Measurements from ENCODE around the gene CACYBP.

CACYBP gene

GRCh38 chr1:174965362-174966007, 34.3 kb upstream of the CACYBP start:
- no peaks in the 10 kb centered on the region for H3K9me3 ChIP-seq (replicated peaks; ENCODE audit: insufficient read depth, low read length)
- H3K27me3 ChIP-seq (replicated peaks; ENCODE audit: insufficient read depth, low read length) = no peaks in the 10 kb centered on the region
- no peaks in the 10 kb centered on the region for H3K79me2 ChIP-seq (ENCODE audit: low read length)
- no peaks in the 10 kb centered on the region for H3K9me2 ChIP-seq (replicated peaks; ENCODE audit: insufficient read depth, low read length)
- peak; percentile 19 for DNase-seq
- H3K27ac ChIP-seq (ENCODE audit: low read length) = peak overlapping the region; percentile 51; the same call in 1 of the 2 replicates
- peak overlapping the region; percentile 4; the same call in 1 of the 2 replicates for H2AFZ ChIP-seq (ENCODE audit: low read length)
- peak overlapping the region; percentile 19 for H3K4me2 ChIP-seq (ENCODE audit: low read depth, low read length)
- H3K36me3 ChIP-seq (replicated peaks; ENCODE audit: insufficient read depth, low read length) = no peaks in the 10 kb centered on the region
- H3K4me1 ChIP-seq (ENCODE audit: low read length) = peaks cover 73% of the 10 kb centered on the region
- H3F3A ChIP-seq (ENCODE audit: insufficient read depth, low read length) = peaks cover 67% of the 10 kb centered on the region
- 0 out of 2 replicates have a peak overlapping the region, but pooled peaks have one; percentile 1 for H3K9ac ChIP-seq (ENCODE audit: low read length)
- no peaks in the 10 kb centered on the region for H4K20me1 ChIP-seq (ENCODE audit: insufficient read depth, low read length)
- TF ChIP-seq CTCF (IDR thresholded peaks at IDR 0.05; ENCODE audit: low read length) (no peak), EZH2phosphoT487 (IDR thresholded peaks at IDR 0.05; ENCODE audit: low read length) (no peak), EZH2 (optimal IDR thresholded peaks at IDR 0.05; ENCODE audit: low read depth, low read length) (no peak)
- no peak overlapping the region for H3K4me3 ChIP-seq (ENCODE audit: low read length)

- peak overlapping the region; percentile 19 for H3K4me2 ChIP-seq (ENCODE audit: low read depth, low read length)
- no peaks in the 10 kb centered on the region for H3K79me2 ChIP-seq (ENCODE audit: low read length)
- H3F3A ChIP-seq (ENCODE audit: insufficient read depth, low read length) = peaks cover 71% of the 10 kb centered on the region
- peak overlapping the region; percentile 51; the same call in 1 of the 2 replicates for H3K27ac ChIP-seq (ENCODE audit: low read length)
- no peaks in the 10 kb centered on the region for H3K36me3 ChIP-seq (replicated peaks; ENCODE audit: insufficient read depth, low read length)
- 0 out of 2 replicates have a peak overlapping the region, but pooled peaks have one; percentile 4 for H2AFZ ChIP-seq (ENCODE audit: low read length)
- H3K9me2 ChIP-seq (replicated peaks; ENCODE audit: insufficient read depth, low read length) = no peaks in the 10 kb centered on the region
- no peaks in the 10 kb centered on the region for H3K27me3 ChIP-seq (replicated peaks; ENCODE audit: insufficient read depth, low read length)
- no peaks in the 10 kb centered on the region for H3K9me3 ChIP-seq (replicated peaks; ENCODE audit: insufficient read depth, low read length)
- TF ChIP-seq CTCF (IDR thresholded peaks at IDR 0.05; ENCODE audit: low read length) (no peak), EZH2phosphoT487 (IDR thresholded peaks at IDR 0.05; ENCODE audit: low read length) (no peak), EZH2 (optimal IDR thresholded peaks at IDR 0.05; ENCODE audit: low read depth, low read length) (no peak)
- no peak overlapping the region for H3K4me3 ChIP-seq (ENCODE audit: low read length)
- DNase-seq = no peak
- no peak overlapping the region for H3K9ac ChIP-seq (ENCODE audit: low read length)
- H4K20me1 ChIP-seq (ENCODE audit: insufficient read depth, low read length) = no peaks in the 10 kb centered on the region
- H3K4me1 ChIP-seq (ENCODE audit: low read length) = peaks cover 77% of the 10 kb centered on the region
Measured at GRCh38 chr1:174966008-174966572, 33.7 kb upstream of the CACYBP start.

GRCh38 chr1:174967845-174968705, 31.7 kb upstream of the CACYBP start:
- peak; percentile 83 for DNase-seq
- H3K4me3 ChIP-seq (ENCODE audit: low read length) = peak overlapping the region; percentile 6; the same call in 1 of the 2 replicates
- H3K36me3 ChIP-seq (replicated peaks; ENCODE audit: insufficient read depth, low read length) = no peaks in the 10 kb centered on the region
- H2AFZ ChIP-seq (ENCODE audit: low read length) = no peak overlapping the region
- H3K9me3 ChIP-seq (replicated peaks; ENCODE audit: insufficient read depth, low read length) = no peaks in the 10 kb centered on the region
- no peaks in the 10 kb centered on the region for H3K9me2 ChIP-seq (replicated peaks; ENCODE audit: insufficient read depth, low read length)
- H3F3A ChIP-seq (ENCODE audit: insufficient read depth, low read length) = peaks cover 82% of the 10 kb centered on the region
- TF ChIP-seq CTCF (IDR thresholded peaks at IDR 0.05; ENCODE audit: low read length) (no peak), EZH2phosphoT487 (IDR thresholded peaks at IDR 0.05; ENCODE audit: low read length) (no peak), EZH2 (optimal IDR thresholded peaks at IDR 0.05; ENCODE audit: low read depth, low read length) (no peak)
- peak overlapping the region; percentile 70 for H3K27ac ChIP-seq (ENCODE audit: low read length)
- H3K9ac ChIP-seq (ENCODE audit: low read length) = peak overlapping the region; percentile 18
- H3K27me3 ChIP-seq (replicated peaks; ENCODE audit: insufficient read depth, low read length) = no peaks in the 10 kb centered on the region
- H4K20me1 ChIP-seq (ENCODE audit: insufficient read depth, low read length) = no peaks in the 10 kb centered on the region
- H3K4me2 ChIP-seq (ENCODE audit: low read depth, low read length) = peak overlapping the region; percentile 71
- H3K4me1 ChIP-seq (ENCODE audit: low read length) = peaks cover 93% of the 10 kb centered on the region
- no peaks in the 10 kb centered on the region for H3K79me2 ChIP-seq (ENCODE audit: low read length)
